ENCODE results near the gene FRK. TPM values are rescaled to one million over a fixed set of nuclear protein-coding genes. Genes with fewer than 3 reads are reported as not detected.

Gene FRK
- total RNA-seq, 1 donor from 2014 or later, result 1.1 TPM

DNA sequence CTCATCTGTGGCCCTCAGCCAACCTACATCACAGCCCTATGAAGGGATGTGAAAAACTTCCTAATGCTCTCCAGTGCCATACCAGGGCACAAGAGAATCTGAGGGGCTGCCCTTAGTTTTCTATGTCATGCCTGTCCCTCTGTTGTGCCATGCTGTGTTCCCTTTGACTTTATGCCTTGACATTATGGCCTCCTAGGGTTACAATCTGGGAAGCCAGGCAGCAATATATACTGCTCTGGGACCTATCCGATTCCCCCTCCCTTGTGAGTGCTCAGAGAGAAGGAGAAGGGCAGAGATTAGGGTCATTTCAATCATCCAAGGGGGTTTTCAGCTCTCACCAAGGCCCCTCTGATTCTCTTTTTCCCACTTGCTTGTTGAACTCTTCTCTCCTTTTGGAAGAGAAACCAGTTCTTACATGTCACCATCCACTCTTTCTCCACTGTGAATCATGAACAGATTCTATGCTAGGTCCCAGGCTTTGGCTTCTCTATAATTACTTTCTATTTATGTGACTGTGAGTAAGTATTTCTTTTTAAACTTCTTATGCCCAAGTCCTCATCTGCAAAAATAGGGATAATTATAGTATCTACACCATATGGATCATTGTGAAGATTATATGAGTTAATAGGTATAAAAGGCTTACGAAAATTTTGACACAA lies 14.2 kb upstream of the FRK start:
- Mint-ChIP-seq H3K4me1 (ENCODE audit: low read depth) (peaks cover 17% of the 10 kb centered on the region), H3K27me3 (ENCODE audit: low read depth) (no peaks in the 10 kb centered on the region), H3K36me3 (ENCODE audit: low read depth) (no peaks in the 10 kb centered on the region), H3K9me3 (ENCODE audit: low read depth) (no peaks in the 10 kb centered on the region), H3K4me3 (ENCODE audit: unreplicated experiment) (no peak overlapping the region), H3K27ac (ENCODE audit: unreplicated experiment) (no peak overlapping the region)
- DNase-seq (ENCODE audit: low spot score), result no peak
- TF ChIP-seq, protein P1, sequence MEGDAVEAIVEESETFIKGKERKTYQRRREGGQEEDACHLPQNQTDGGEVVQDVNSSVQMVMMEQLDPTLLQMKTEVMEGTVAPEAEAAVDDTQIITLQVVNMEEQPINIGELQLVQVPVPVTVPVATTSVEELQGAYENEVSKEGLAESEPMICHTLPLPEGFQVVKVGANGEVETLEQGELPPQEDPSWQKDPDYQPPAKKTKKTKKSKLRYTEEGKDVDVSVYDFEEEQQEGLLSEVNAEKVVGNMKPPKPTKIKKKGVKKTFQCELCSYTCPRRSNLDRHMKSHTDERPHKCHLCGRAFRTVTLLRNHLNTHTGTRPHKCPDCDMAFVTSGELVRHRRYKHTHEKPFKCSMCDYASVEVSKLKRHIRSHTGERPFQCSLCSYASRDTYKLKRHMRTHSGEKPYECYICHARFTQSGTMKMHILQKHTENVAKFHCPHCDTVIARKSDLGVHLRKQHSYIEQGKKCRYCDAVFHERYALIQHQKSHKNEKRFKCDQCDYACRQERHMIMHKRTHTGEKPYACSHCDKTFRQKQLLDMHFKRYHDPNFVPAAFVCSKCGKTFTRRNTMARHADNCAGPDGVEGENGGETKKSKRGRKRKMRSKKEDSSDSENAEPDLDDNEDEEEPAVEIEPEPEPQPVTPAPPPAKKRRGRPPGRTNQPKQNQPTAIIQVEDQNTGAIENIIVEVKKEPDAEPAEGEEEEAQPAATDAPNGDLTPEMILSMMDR (IDR thresholded peaks at IDR 0.05), result no peak

DNA sequence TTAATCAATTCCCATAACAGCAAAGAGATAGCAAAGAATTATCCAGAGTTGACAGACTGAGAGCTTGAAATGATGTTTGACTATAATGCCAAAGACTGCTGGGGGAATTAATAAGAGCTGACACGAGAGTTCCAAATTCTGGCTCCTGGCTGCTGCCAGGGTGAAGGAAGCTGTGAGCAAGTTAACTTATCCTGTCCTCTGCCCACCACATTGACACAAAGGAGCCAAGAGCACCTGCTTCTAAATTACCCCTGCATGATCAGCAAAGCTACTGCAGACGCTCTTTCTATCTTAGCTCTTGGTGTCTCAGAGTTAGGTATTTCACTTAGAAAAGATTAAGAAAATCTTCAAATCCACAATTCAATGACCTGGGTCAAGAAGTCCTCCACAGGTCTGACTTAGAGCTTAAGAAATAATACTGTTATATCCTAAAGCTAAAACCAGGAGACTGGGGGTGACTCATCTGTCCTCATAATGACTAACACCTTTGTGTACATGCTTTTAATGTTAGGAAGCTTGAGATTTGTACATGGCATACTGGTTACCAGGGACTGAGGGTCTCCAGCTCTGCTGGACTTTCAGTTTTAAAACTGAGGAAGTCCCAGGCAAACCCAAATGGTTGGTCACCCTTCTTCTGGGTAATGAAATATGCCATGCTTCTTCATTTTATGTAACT lies 13.2 kb upstream of the FRK start:
- H3K27ac Mint-ChIP-seq (ENCODE audit: unreplicated experiment), result no peak overlapping the region
- TF ChIP-seq, protein P1 (IDR thresholded peaks at IDR 0.05), result no peak
- no peaks in the 10 kb centered on the region for H3K36me3 Mint-ChIP-seq (ENCODE audit: low read depth)
- H3K9me3 Mint-ChIP-seq (ENCODE audit: low read depth), result no peaks in the 10 kb centered on the region
- H3K4me3 Mint-ChIP-seq (ENCODE audit: unreplicated experiment), result no peak overlapping the region
- no peaks in the 10 kb centered on the region for H3K27me3 Mint-ChIP-seq (ENCODE audit: low read depth)
- peaks cover 22% of the 10 kb centered on the region for H3K4me1 Mint-ChIP-seq (ENCODE audit: low read depth)
- DNase-seq (ENCODE audit: low spot score), result no peak

DNA sequence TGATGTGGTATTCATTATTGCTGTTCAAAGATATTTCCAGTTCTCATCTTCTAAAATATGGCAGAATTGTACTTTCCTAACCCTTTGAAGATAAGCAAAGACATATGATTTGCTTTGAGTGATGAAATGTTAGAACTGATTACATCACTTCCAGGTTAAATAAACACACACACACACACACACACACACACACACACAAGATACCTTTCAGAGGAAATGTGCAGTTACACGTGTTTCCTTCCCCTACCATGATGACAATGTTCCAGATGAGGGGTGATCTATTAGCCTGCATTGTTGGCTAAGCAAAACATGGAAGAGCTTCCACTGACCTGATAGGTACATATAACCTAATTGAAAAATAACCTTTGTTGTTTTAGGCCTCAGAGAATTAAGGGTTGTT lies 11.7 kb upstream of the FRK start:
- no peak overlapping the region for H3K4me3 Mint-ChIP-seq (ENCODE audit: unreplicated experiment)
- peaks cover 22% of the 10 kb centered on the region for H3K4me1 Mint-ChIP-seq (ENCODE audit: low read depth)
- H3K36me3 Mint-ChIP-seq (ENCODE audit: low read depth), result no peaks in the 10 kb centered on the region
- no peaks in the 10 kb centered on the region for H3K9me3 Mint-ChIP-seq (ENCODE audit: low read depth)
- H3K27me3 Mint-ChIP-seq (ENCODE audit: low read depth), result no peaks in the 10 kb centered on the region
- DNase-seq (ENCODE audit: low spot score), result no peak
- TF ChIP-seq, protein P1 (IDR thresholded peaks at IDR 0.05), result no peak
- H3K27ac Mint-ChIP-seq (ENCODE audit: unreplicated experiment), result no peak overlapping the region

DNA sequence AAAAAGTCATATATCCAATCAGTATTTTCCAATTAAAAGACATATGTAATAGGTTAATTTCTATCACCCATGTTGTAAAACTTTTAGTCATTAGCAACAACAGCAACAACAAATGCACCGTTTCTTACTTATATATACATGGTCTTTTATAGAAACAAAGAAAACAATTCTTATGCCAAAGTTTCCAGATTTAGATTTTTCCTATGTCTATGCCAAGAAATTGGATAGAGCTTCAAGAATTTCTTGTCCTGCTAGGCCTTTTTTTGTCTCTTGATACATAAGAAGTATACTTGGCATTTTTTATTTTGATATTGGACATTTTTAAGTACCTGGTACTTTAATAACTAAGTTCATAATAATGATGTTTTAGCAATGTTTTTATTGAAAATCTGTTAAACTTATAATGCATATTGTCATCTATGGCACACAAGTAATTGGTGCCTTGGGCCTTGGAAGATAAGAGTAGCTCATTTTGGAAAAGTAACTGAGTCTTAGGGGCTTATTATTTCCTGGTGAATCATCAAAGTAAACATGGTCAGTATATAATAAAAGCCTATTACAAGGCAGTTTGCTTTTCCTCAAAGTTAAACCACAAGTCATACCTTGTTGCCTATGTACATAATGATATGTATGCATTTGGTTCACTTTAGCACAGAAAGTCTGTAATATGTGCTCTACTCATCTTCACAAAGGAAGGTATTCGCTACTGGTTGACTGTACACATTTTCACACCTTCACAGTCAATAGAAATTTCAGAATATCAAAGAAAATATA lies 10.1 kb upstream of the FRK start:
- TF ChIP-seq, protein P1 (IDR thresholded peaks at IDR 0.05), result no peak
- Mint-ChIP-seq H3K27ac (ENCODE audit: unreplicated experiment) (no peak overlapping the region), H3K9me3 (ENCODE audit: low read depth) (no peaks in the 10 kb centered on the region)

DNA sequence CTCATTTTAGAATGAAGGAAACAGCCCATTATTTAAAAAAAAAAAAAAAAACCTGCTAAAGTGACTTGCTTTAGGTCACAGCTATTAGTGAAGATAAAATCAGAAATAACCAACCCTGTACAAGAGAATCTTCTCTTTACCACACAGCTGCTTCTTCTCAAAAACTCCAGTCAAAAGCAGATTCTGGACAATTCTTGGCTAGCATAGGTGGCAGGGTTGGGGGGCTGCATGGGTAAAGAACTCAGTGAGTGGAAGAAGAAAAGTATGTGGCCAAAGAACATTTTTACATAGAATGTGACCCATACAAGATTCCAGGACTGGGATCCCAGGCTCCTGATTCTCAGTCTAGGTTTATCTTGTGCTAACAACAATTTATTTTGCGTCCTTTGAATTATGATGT lies 9.4 kb upstream of the FRK start:
- Mint-ChIP-seq H3K4me1 (ENCODE audit: low read depth) (peaks cover 22% of the 10 kb centered on the region), H3K27me3 (ENCODE audit: low read depth) (no peaks in the 10 kb centered on the region), H3K36me3 (ENCODE audit: low read depth) (no peaks in the 10 kb centered on the region), H3K27ac (ENCODE audit: unreplicated experiment) (peak overlapping the region; percentile 73), H3K4me3 (ENCODE audit: unreplicated experiment) (no peak overlapping the region), H3K9me3 (ENCODE audit: low read depth) (no peaks in the 10 kb centered on the region)
- no peak for DNase-seq (ENCODE audit: low spot score)
- TF ChIP-seq, protein P1 (IDR thresholded peaks at IDR 0.05), result no peak

More for the DNA sequence above, 10.1 kb upstream of the FRK start:
- peaks cover 22% of the 10 kb centered on the region for H3K4me1 Mint-ChIP-seq (ENCODE audit: low read depth)
- H3K4me3 Mint-ChIP-seq (ENCODE audit: unreplicated experiment), result no peak overlapping the region
- no peak for DNase-seq (ENCODE audit: low spot score)
- H3K36me3 Mint-ChIP-seq (ENCODE audit: low read depth), result no peaks in the 10 kb centered on the region
- H3K27me3 Mint-ChIP-seq (ENCODE audit: low read depth), result no peaks in the 10 kb centered on the region
